Immature natural killer cell (primary cell): ENCODE data around the gene ANOS1. TPM values are rescaled to one million over a fixed set of nuclear protein-coding genes. Genes with fewer than 3 reads are reported as not detected.
"Not testable (repeated sequence)": the region's sequence is repeated elsewhere in the genome, so short reads cannot be mapped to it uniquely, and the experiment has no call there.

Experiments used
- DNase-seq, 3 donors: peaks; one replicate each; pipeline ENCODE4 v3.0.0; 2022; ENCODE audit warnings: mixed read lengths in 1 of 3
- H3K27ac Mint-ChIP-seq, 6 donors: one replicate each; pipeline ENCODE4 v1.8.0; 2020; ENCODE audit warnings: mixed read lengths in 6 of 6, mild to moderate bottlenecking in 5 of 6, inconsistent platforms in 4 of 6, moderate library complexity in 3 of 6
- H3K27me3 Mint-ChIP-seq, 3 donors: one replicate each; pipeline ENCODE4 v1.8.0; 2020 to 2021; ENCODE audit warnings: low read depth in 3 of 3, mild to moderate bottlenecking in 3 of 3, mixed read lengths in 3 of 3, moderate library complexity in 3 of 3, inconsistent platforms in 1 of 3
- H3K36me3 Mint-ChIP-seq, 3 donors: one replicate each; pipeline ENCODE4 v1.8.0; 2020; ENCODE audit warnings: mixed read lengths in 3 of 3, inconsistent platforms in 2 of 3, mild to moderate bottlenecking in 2 of 3
- H3K4me1 Mint-ChIP-seq, 2 donors: one replicate each; pipeline ENCODE4 v1.8.0; 2020; ENCODE audit warnings: inconsistent platforms in 2 of 2, mild to moderate bottlenecking in 2 of 2, mixed read lengths in 2 of 2, moderate library complexity in 1 of 2
- H3K4me3 Mint-ChIP-seq, 5 donors: one replicate each; pipeline ENCODE4 v1.8.0; 2020; ENCODE audit warnings: mild to moderate bottlenecking in 5 of 5, mixed read lengths in 5 of 5, inconsistent platforms in 3 of 5, moderate library complexity in 3 of 5
- H3K9me3 Mint-ChIP-seq, 6 donors: one replicate each; pipeline ENCODE4 v1.8.0; 2020; ENCODE audit warnings: mild to moderate bottlenecking in 6 of 6, mixed read lengths in 6 of 6, inconsistent platforms in 4 of 6, moderate library complexity in 3 of 6
- polyA plus RNA-seq, 3 donors: library from polyadenylated mRNA; unstranded; fragments of 300-500 nt; fragmentation: Illumina TruSeq; gene quantifications; one replicate each; pipeline ENCODE4 v1.2.3, GENCODE V29; 2021

ANOS1 gene
- not detected for polyA plus RNA-seq

- Mint-ChIP-seq H3K4me3 (no peak within 1 kb of the TSS), H3K27me3 (peaks cover 6 to 21% (median 8%) of the 10 kb centered on the region in 3 donors), H3K36me3 (peaks cover 0 to 4% (median 0%) of the 10 kb centered on the region in 3 donors), H3K9me3 (no peaks in the 10 kb centered on the region), H3K4me1 (no peaks in the 10 kb centered on the region), H3K27ac (no peak within 1 kb of the TSS)
- DNase-seq, result no peak
Measured at GRCh38 chrX:8731559-8732395, at the start of gene ANOS1. Gene ANOS1 (minus strand): TSS chrX:8732137. CDS start chrX:8732036, 101 bp downstream.

GRCh38 chrX:8773117-8773516, 41.2 kb upstream of the ANOS1 start:
- Mint-ChIP-seq H3K36me3 (peaks cover 0 to 13% (median 13%) of the 10 kb centered on the region in 3 donors), H3K27ac (peak overlapping the region; percentile 54 to 79 (median 68)), H3K9me3 (peaks cover 9 to 27% (median 14%) of the 10 kb centered on the region in 6 donors), H3K27me3 (peaks cover 0 to 7% (median 0%) of the 10 kb centered on the region in 3 donors), H3K4me1 (peaks cover 19 to 28% of the 10 kb centered on the region in 2 donors), H3K4me3 (peak overlapping the region; percentile 26 to 57 (median 40))
- peak; percentile 21 to 45 (median 35) for DNase-seq

- no peak for DNase-seq
- H3K9me3 Mint-ChIP-seq, result peaks cover 0 to 2% (median 0%) of the 10 kb centered on the region in 6 donors
- no peak overlapping the region for H3K4me3 Mint-ChIP-seq
- no peak overlapping the region for H3K27ac Mint-ChIP-seq
- H3K27me3 Mint-ChIP-seq, result peaks cover 0 to 21% (median 0%) of the 10 kb centered on the region in 3 donors
- H3K36me3 Mint-ChIP-seq, result peaks cover 0 to 3% (median 0%) of the 10 kb centered on the region in 3 donors
- H3K4me1 Mint-ChIP-seq, result peaks cover 0 to 2% of the 10 kb centered on the region in 2 donors
Measured at GRCh38 chrX:8760021-8760420, 28.1 kb upstream of the ANOS1 start.

GRCh38 chrX:8758706-8759105, 26.8 kb upstream of the ANOS1 start:
- H3K9me3 Mint-ChIP-seq, H3K4me1 Mint-ChIP-seq, H3K27ac Mint-ChIP-seq, DNase-seq, H3K36me3 Mint-ChIP-seq, H3K4me3 Mint-ChIP-seq: not testable (repeated sequence)
- H3K27me3 Mint-ChIP-seq, result peaks cover 0 to 18% (median 0%) of the 10 kb centered on the region in 3 donors

- H3K4me1 Mint-ChIP-seq, DNase-seq, H3K36me3 Mint-ChIP-seq, H3K27ac Mint-ChIP-seq, H3K9me3 Mint-ChIP-seq, H3K4me3 Mint-ChIP-seq: not testable (repeated sequence)
- H3K27me3 Mint-ChIP-seq, result peaks cover 0 to 13% (median 0%) of the 10 kb centered on the region in 3 donors
Measured at GRCh38 chrX:8757609-8758389, 25.9 kb upstream of the ANOS1 start.

- peaks cover 0 to 2% of the 10 kb centered on the region in 2 donors for H3K4me1 Mint-ChIP-seq
- peaks cover 0 to 11% (median 0%) of the 10 kb centered on the region in 3 donors for H3K27me3 Mint-ChIP-seq
- peaks cover 0 to 2% (median 0%) of the 10 kb centered on the region in 6 donors for H3K9me3 Mint-ChIP-seq
- no peak overlapping the region for H3K4me3 Mint-ChIP-seq
- peaks cover 0 to 3% (median 0%) of the 10 kb centered on the region in 3 donors for H3K36me3 Mint-ChIP-seq
- H3K27ac Mint-ChIP-seq, result no peak overlapping the region
- DNase-seq, result no peak
Measured at GRCh38 chrX:8755813-8756212, 23.9 kb upstream of the ANOS1 start.

GRCh38 chrX:8755116-8755515, 23.2 kb upstream of the ANOS1 start:
- peaks cover 0 to 2% (median 0%) of the 10 kb centered on the region in 6 donors for H3K9me3 Mint-ChIP-seq
- H3K27me3 Mint-ChIP-seq, result peaks cover 0 to 11% (median 0%) of the 10 kb centered on the region in 3 donors
- H3K4me3 Mint-ChIP-seq, result no peak overlapping the region
- no peak for DNase-seq
- peaks cover 0 to 3% (median 0%) of the 10 kb centered on the region in 3 donors for H3K36me3 Mint-ChIP-seq
- H3K27ac Mint-ChIP-seq, result no peak overlapping the region
- H3K4me1 Mint-ChIP-seq, result peaks cover 0 to 2% of the 10 kb centered on the region in 2 donors

GRCh38 chrX:8749697-8750096, 17.8 kb upstream of the ANOS1 start:
- Mint-ChIP-seq H3K4me3 (no peak overlapping the region), H3K36me3 (no peaks in the 10 kb centered on the region), H3K27ac (no peak overlapping the region)

GRCh38 chrX:8748855-8749254, 16.9 kb upstream of the ANOS1 start:
- Mint-ChIP-seq H3K36me3 (no peaks in the 10 kb centered on the region), H3K27me3 (peaks cover 0 to 3% (median 0%) of the 10 kb centered on the region in 3 donors), H3K4me3 (no peak overlapping the region), H3K27ac (no peak overlapping the region), H3K4me1 (no peaks in the 10 kb centered on the region), H3K9me3 (no peaks in the 10 kb centered on the region)
- DNase-seq, result peak; percentile 19 to 37 (median 29)

More at GRCh38 chrX:8749697-8750096, 17.8 kb upstream of the ANOS1 start:
- Mint-ChIP-seq H3K4me1 (no peaks in the 10 kb centered on the region), H3K9me3 (no peaks in the 10 kb centered on the region), H3K27me3 (peaks cover 0 to 3% (median 0%) of the 10 kb centered on the region in 3 donors)
- no peak for DNase-seq

- H3K27me3 Mint-ChIP-seq, result peaks cover 0 to 9% (median 0%) of the 10 kb centered on the region in 3 donors
- peak; percentile 47 to 61 (median 48) for DNase-seq
- no peak overlapping the region for H3K27ac Mint-ChIP-seq
- no peaks in the 10 kb centered on the region for H3K4me1 Mint-ChIP-seq
- no peak overlapping the region for H3K4me3 Mint-ChIP-seq
- no peaks in the 10 kb centered on the region for H3K36me3 Mint-ChIP-seq
- H3K9me3 Mint-ChIP-seq, result no peaks in the 10 kb centered on the region
Measured at GRCh38 chrX:8743126-8743732, 11.3 kb upstream of the ANOS1 start.

- Mint-ChIP-seq H3K36me3 (no peaks in the 10 kb centered on the region), H3K27me3 (peaks cover 0 to 9% (median 0%) of the 10 kb centered on the region in 3 donors), H3K4me3 (no peak overlapping the region), H3K27ac (no peak overlapping the region), H3K9me3 (no peaks in the 10 kb centered on the region), H3K4me1 (no peaks in the 10 kb centered on the region)
- no peak for DNase-seq
Measured at GRCh38 chrX:8741981-8742380, 10.0 kb upstream of the ANOS1 start.

GRCh38 chrX:8738588-8739189, 6.8 kb upstream of the ANOS1 start:
- no peaks in the 10 kb centered on the region for H3K9me3 Mint-ChIP-seq
- H3K27me3 Mint-ChIP-seq, result peaks cover 0 to 9% (median 0%) of the 10 kb centered on the region in 3 donors
- no peak overlapping the region for H3K27ac Mint-ChIP-seq
- peak in 1 of 3 donors; percentile 24 for DNase-seq
- no peaks in the 10 kb centered on the region for H3K4me1 Mint-ChIP-seq
- no peaks in the 10 kb centered on the region for H3K36me3 Mint-ChIP-seq
- no peak overlapping the region for H3K4me3 Mint-ChIP-seq

GRCh38 chrX:8737883-8738282, 5.9 kb upstream of the ANOS1 start:
- Mint-ChIP-seq H3K9me3 (no peaks in the 10 kb centered on the region), H3K4me1 (no peaks in the 10 kb centered on the region), H3K27me3 (peaks cover 2 to 10% (median 5%) of the 10 kb centered on the region in 3 donors), H3K27ac (no peak overlapping the region), H3K4me3 (no peak overlapping the region), H3K36me3 (peaks cover 0 to 4% (median 0%) of the 10 kb centered on the region in 3 donors)
- DNase-seq, result no peak
